ENCODE data around the gene ZFYVE27. TPM values are rescaled to one million over a fixed set of nuclear protein-coding genes. Genes with fewer than 3 reads are reported as not detected.
A peak's percentile ranks its signal among the peaks of the same experiment; 100 is the strongest.

The ZFYVE27 gene
- total RNA-seq, 2 donors from 2014 or later = 14.8 to 32.6 TPM

DNA sequence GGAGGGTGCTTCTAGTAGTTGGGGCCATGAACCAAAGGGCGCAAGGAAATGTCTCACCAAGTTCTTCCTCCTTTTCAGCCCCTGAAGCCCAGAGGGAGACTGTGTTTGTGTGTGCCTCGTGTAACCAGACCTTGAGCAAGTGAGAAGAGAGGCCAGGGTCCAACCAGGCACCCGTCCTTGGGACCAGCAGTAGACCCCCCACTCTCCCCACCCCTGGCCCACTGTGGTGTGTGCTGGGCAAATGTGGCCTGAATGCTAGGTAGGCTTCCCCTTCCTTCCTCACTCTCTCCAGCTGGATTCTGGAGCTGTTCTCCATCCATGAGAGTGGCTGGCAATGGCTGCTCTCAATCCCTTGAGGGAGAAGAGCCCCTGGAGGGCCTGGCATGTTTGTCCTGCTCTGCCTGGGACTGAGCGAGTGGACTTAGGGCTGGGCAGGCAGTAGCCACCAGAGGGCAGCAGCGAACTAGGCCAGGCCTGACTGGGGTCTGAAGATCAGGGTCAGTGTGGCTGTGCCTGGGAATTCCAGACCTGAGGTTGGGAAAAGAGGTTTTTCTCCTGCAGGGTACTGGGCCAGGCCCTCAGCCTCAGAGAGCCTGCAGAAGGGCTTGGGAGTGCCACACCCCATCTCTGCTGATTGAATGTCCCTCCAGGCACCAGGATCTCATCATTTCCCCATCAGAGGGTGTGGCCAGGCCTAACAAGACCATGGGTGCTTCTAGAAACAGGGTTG, 22.4 kb downstream of the ZFYVE27 start:
- Histone ChIP-seq H3K36me3 (replicated peaks in 1 of 2; ENCODE audit: insufficient read depth in 1 of 2, low read depth in 2 of 2) (peaks cover 0 to 15% of the 10 kb centered on the region in 2 donors), H3K4me3 (no peak overlapping the region), H3K27ac (peak overlapping the region in 2 of 4 donors; percentile 27 to 89), H3K27me3 (no peaks in the 10 kb centered on the region), H3K9me3 (no peaks in the 10 kb centered on the region), H3K4me1 (peaks cover 33% of the 10 kb centered on the region)
- WGBS, 2 donors = 33 to 49% methylated on average over 3 to 5 of the region's 5 CpGs
- DNase-seq (peak; percentile 73 to 82 (median 80)), ATAC-seq (peak; percentile 67)
- intact Hi-C loops (cut with DNase I) = loop anchor here (5.0 kb wide), 1 partner anchor 108 kb away; no protein-coding TSS in a partner anchor
- no peak for TF ChIP-seq POLR2A (IDR thresholded peaks at IDR 0.05)
- TF ChIP-seq, protein P1, sequence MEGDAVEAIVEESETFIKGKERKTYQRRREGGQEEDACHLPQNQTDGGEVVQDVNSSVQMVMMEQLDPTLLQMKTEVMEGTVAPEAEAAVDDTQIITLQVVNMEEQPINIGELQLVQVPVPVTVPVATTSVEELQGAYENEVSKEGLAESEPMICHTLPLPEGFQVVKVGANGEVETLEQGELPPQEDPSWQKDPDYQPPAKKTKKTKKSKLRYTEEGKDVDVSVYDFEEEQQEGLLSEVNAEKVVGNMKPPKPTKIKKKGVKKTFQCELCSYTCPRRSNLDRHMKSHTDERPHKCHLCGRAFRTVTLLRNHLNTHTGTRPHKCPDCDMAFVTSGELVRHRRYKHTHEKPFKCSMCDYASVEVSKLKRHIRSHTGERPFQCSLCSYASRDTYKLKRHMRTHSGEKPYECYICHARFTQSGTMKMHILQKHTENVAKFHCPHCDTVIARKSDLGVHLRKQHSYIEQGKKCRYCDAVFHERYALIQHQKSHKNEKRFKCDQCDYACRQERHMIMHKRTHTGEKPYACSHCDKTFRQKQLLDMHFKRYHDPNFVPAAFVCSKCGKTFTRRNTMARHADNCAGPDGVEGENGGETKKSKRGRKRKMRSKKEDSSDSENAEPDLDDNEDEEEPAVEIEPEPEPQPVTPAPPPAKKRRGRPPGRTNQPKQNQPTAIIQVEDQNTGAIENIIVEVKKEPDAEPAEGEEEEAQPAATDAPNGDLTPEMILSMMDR (IDR thresholded peaks at IDR 0.05) = peak; percentile 87 to 94 (median 92)

DNA sequence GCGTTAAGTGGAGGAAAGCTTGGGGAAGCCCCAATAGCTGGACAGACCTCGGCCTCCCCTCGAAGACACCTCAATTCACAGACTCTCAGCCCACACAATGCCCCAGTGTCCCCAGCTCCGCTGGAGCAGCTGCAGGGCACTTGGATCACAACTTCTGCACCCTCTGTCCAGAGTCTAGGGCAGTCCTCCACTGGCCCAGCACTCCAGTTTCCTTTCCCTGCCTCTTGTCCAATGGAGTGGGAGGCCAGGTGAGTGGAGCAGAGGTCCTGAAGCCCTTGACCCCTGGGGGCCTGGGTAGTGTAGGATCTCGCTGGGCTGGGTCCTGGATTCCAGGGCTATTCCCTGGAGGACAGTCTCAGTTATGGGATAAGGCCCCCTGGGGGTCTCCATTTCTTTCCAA, 23.0 kb downstream of the ZFYVE27 start:
- TF ChIP-seq, protein P1 (IDR thresholded peaks at IDR 0.05) = no peak
- no peak for TF ChIP-seq POLR2A (IDR thresholded peaks at IDR 0.05)
- Histone ChIP-seq H3K4me3 (no peak overlapping the region), H3K27me3 (no peaks in the 10 kb centered on the region), H3K36me3 (replicated peaks in 1 of 2; ENCODE audit: insufficient read depth in 1 of 2, low read depth in 2 of 2) (peaks cover 0 to 12% of the 10 kb centered on the region in 2 donors), H3K27ac (peak overlapping the region in 3 of 4 donors; percentile 4 to 89 (median 27)), H3K9me3 (no peaks in the 10 kb centered on the region), H3K4me1 (peaks cover 38% of the 10 kb centered on the region)
- 66 to 83% methylated on average over 5 of the region's 5 CpGs for WGBS, 2 donors
- DNase-seq (no peak), ATAC-seq (no peak)
- intact Hi-C loops (cut with DNase I) = loop anchor here (5.0 kb wide), 1 partner anchor 107 kb away; no protein-coding TSS in a partner anchor

DNA sequence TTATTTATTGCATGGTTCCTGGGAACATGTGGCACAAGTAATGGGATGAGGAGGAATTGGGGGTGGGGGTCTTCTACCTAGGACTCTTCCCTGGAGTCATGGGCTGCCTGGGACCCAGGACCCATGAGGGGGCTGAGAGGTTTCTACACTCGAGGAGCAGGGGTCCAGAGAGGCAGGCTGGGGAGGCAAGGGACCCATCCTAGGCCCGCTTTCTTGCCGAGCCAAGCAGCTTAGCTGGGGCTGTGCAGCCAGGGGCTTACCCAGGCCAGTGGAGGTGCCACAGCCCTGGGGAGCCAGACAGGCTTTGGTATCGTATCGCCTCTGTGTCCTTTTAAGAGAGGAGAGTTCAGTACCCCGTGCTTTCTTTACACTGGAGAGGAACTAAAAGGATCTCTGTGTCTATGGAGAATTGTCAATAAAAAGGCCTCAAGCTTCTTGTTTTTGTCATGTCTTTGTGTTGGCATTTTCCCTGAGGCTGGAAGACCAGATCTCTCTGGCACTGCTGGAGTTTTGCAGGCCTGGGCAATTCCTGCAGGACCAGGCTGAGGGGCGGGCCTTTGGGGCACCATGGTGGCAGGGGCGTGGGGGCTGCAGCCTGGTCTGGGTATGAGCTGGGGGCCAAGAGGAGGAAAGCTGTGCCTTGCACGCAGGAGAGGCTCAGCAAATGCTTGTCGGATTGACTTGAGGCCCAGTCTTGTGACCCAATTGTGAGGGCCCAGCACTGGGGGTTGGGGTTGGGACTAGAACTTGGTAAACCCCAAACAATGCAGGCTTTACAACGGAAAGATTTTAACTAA, 23.7 kb downstream of the ZFYVE27 start:
- DNase-seq (no peak), ATAC-seq (no peak)
- WGBS, 2 donors = 89 to 98% methylated on average over 7 to 11 of the region's 11 CpGs
- no peak for TF ChIP-seq POLR2A (IDR thresholded peaks at IDR 0.05)
- TF ChIP-seq, protein P1 (IDR thresholded peaks at IDR 0.05) = no peak
- no peaks in the 10 kb centered on the region for H3K9me3 ChIP-seq
- peaks cover 45% of the 10 kb centered on the region for H3K4me1 ChIP-seq
- H3K27ac ChIP-seq = peak overlapping the region in 3 of 4 donors; percentile 4 to 89 (median 8)
- intact Hi-C loops (cut with DNase I) = no loop called here
- no peaks in the 10 kb centered on the region for H3K27me3 ChIP-seq
- peaks cover 0 to 7% of the 10 kb centered on the region in 2 donors for H3K36me3 ChIP-seq (replicated peaks in 1 of 2; ENCODE audit: insufficient read depth in 1 of 2, low read depth in 2 of 2)
- no peak overlapping the region for H3K4me3 ChIP-seq

DNA sequence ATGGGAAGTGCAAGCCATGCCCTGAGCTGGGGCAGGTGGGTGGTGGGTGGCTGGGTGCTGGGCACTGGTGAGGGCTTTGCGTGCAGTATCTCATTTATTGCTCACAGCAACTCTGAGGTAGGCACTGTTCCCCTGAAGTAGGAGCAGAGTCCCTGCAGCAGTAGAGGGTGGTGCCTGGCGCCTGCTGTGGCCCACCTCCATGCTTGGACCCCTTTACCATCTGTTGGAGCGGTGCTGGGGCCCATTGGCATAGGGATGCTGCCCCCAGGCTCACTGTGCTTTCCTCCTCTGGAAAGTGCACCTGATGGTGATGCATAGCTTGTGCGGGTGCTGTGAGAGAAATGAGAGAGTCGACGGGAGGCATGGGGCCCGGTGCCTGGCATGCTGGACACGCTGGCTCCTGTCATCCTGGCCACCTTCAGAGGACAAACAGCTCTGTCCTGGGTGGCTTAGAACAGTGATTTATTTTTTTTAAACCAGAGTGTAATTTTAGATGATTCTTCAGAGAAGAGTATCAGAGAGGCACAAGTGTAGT, 24.5 kb downstream of the ZFYVE27 start:
- Histone ChIP-seq H3K27me3 (no peaks in the 10 kb centered on the region), H3K9me3 (no peaks in the 10 kb centered on the region), H3K27ac (peak overlapping the region in 2 of 4 donors; percentile 8 to 89), H3K36me3 (replicated peaks in 1 of 2; ENCODE audit: insufficient read depth in 1 of 2, low read depth in 2 of 2) (peaks cover 0 to 5% of the 10 kb centered on the region in 2 donors), H3K4me1 (peaks cover 47% of the 10 kb centered on the region), H3K4me3 (no peak overlapping the region)
- ATAC-seq (no peak), DNase-seq (no peak)
- intact Hi-C loops (cut with DNase I) = no loop called here
- WGBS, 2 donors = 93 to 99% methylated on average over 7 to 8 of the region's 8 CpGs
- TF ChIP-seq, protein P1 (IDR thresholded peaks at IDR 0.05) = no peak
- TF ChIP-seq POLR2A (IDR thresholded peaks at IDR 0.05) = no peak

All from body of pancreas (tissue), 4 donors.